ENCODE data around the gene CEP135.

Gene CEP135

DNA sequence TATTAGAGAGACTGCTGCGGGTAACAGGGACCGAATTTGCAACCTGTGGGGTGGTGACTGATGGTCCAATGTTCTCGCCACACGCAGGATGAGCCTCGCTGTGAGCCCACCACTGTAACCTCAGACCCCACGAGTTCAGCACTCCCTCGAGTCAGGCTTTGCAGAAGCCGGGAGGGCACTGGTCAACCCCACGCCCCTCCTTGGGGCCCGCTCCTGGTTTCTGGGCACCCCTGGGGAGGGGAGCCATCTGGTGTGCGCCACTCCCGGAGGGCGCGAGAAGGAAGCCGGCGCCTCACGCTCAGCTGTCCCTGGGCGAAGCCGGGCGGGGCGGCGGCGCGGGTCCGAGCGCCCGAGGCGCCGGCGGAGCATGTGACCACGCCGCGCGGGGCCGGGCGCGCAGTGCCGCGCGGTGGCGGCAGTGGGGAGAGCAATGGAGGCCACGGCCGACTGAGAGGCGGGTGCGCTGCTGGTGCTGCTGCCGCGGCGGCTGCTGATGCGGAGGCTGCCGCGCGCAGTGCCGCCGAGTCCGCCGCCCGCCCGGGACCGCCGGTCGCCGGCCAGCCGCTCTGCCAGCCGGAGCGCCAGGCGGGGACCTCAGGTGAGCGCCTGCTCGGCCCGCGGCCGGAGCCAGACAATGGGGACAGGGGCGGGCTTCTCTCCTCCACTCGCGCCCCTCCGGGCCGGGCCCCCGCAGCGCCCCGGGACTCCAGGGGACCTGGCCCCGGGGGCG is 100.1 kb downstream of the CEP135 start:
- peak; percentile 87 for DNase-seq (ENCODE audit: low spot score)
- TF ChIP-seq, protein P1, sequence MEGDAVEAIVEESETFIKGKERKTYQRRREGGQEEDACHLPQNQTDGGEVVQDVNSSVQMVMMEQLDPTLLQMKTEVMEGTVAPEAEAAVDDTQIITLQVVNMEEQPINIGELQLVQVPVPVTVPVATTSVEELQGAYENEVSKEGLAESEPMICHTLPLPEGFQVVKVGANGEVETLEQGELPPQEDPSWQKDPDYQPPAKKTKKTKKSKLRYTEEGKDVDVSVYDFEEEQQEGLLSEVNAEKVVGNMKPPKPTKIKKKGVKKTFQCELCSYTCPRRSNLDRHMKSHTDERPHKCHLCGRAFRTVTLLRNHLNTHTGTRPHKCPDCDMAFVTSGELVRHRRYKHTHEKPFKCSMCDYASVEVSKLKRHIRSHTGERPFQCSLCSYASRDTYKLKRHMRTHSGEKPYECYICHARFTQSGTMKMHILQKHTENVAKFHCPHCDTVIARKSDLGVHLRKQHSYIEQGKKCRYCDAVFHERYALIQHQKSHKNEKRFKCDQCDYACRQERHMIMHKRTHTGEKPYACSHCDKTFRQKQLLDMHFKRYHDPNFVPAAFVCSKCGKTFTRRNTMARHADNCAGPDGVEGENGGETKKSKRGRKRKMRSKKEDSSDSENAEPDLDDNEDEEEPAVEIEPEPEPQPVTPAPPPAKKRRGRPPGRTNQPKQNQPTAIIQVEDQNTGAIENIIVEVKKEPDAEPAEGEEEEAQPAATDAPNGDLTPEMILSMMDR (IDR thresholded peaks at IDR 0.05; ENCODE audit: extremely low read depth, insufficient read depth, missing control alignments), result peak; percentile 81
- in situ Hi-C loops (cut with MboI; ENCODE audit: low pct_unique_long_range_greater_than_20kb, low sequenced_read_pairs, unreplicated experiment), result no loop called here

DNA sequence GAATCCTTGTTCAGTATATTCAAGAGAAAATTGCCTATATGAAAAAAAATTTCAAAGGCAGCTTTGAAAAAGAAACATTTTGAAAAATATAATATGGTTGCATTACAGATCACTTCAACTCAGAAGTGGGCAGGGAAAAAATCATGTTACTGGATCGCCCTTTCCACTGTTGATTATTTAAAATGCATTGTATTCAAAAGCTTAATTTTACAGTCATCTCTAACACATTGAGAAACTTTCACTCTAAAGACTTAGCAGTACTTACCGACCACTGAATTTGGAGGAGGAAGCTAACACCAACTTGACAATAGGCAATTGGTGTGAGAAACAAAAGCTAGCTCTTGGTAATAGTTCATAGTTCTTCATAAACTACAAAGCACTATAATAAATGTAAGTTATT is 101.9 kb downstream of the CEP135 start:
- no peak for DNase-seq (ENCODE audit: low spot score)
- in situ Hi-C loops (cut with MboI; ENCODE audit: low pct_unique_long_range_greater_than_20kb, low sequenced_read_pairs, unreplicated experiment), result no loop called here
- TF ChIP-seq, protein P1 (IDR thresholded peaks at IDR 0.05; ENCODE audit: extremely low read depth, insufficient read depth, missing control alignments), result no peak

DNA sequence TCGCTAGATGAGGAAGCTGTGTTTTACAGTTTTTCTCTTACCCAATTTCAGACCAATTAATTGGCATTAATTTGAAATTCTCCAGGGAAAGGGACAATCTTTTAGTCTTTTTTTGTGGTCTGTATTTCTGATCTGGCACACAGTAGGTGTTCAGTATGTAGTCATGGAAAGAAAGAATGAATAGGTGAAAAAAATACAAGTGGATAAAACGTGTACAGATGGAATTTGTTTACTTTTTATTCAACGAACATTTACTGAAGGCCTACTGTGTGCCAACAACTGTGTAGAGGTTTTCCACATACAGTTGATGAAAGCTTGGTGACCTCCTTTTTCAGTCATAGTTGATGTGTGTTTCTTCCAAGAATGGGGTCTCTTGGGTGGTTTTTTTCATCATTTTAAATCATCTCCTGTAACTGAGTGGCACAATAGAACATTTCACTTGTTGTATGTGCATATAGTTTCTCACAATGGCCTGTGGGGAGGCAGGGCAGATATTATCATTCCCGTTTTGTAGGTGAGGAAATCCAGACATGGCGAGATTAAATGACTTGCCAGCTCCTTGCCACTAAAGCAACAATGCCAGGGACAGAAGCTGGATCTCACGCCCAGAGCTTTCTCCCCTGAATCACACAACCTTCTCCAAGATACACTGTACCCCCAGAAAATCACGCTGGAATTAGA is 102.4 kb downstream of the CEP135 start:
- in situ Hi-C loops (cut with MboI; ENCODE audit: low pct_unique_long_range_greater_than_20kb, low sequenced_read_pairs, unreplicated experiment), result no loop called here
- DNase-seq (ENCODE audit: low spot score), result no peak
- TF ChIP-seq, protein P1 (IDR thresholded peaks at IDR 0.05; ENCODE audit: extremely low read depth, insufficient read depth, missing control alignments), result no peak

DNA sequence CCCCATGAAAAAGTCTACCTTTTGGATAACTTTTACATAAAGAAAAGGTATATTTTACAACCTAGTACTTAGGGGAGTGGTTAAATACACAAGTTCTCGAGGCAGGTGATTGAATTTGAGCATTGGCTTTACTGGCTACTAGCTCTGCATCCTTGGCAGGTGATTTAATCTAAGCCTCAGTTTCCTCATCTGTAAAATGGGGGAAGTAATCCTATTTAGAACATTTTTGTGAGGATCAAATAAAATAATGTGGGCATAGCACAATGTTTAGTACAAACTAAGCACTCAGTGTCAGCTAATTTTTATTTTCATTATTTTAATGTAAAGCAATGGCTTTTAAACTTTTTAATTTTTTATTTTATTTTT is 102.9 kb downstream of the CEP135 start:
- DNase-seq (ENCODE audit: low spot score), result no peak
- in situ Hi-C loops (cut with MboI; ENCODE audit: low pct_unique_long_range_greater_than_20kb, low sequenced_read_pairs, unreplicated experiment), result no loop called here
- TF ChIP-seq, protein P1 (IDR thresholded peaks at IDR 0.05; ENCODE audit: extremely low read depth, insufficient read depth, missing control alignments), result no peak

DNA sequence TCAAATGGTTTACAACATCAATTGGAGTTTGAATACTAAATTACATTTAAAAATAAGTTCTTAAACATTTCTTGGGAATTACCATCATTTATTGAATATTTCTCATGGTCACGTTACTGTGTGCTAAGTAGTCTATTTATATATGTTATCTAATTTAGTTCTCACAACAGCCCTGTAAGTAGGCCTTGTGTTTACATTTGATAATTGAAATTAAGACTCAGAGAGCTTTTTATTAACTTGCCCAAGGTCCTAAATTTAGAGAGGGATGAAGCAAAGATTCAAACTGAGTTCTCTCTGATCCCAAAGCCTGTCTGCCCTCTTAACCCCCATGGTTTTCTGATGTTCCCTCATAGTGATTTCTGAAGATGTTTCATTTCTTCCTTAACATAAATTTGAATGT is 103.7 kb downstream of the CEP135 start:
- no peak for DNase-seq (ENCODE audit: low spot score)
- TF ChIP-seq, protein P1 (IDR thresholded peaks at IDR 0.05; ENCODE audit: extremely low read depth, insufficient read depth, missing control alignments), result no peak
- in situ Hi-C loops (cut with MboI; ENCODE audit: low pct_unique_long_range_greater_than_20kb, low sequenced_read_pairs, unreplicated experiment), result no loop called here

DNA sequence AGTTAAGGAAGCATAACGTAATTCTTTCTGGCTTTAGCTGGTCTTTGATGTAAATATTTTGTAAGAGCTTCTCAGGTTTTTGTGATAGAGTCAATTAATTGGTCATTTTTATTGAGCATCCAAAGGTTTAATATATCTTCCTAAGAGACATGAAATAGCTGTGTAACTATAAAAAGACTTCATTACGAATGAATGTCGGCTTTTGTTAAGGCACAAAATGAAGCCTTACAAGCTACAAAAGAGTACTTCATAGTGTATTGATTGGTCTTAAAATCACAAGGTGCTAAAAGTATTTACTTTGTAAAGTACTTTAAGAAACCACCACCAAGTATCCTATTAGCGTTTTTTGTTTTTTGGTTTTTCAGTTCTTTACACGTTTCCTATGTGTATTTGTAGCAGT is 104.2 kb downstream of the CEP135 start:
- TF ChIP-seq, protein P1 (IDR thresholded peaks at IDR 0.05; ENCODE audit: extremely low read depth, insufficient read depth, missing control alignments), result no peak
- no peak for DNase-seq (ENCODE audit: low spot score)
- in situ Hi-C loops (cut with MboI; ENCODE audit: low pct_unique_long_range_greater_than_20kb, low sequenced_read_pairs, unreplicated experiment), result no loop called here

Measured in GM13977 (cell line).